ENCODE measurements around the gene PARD3B.

PARD3B gene

DNA sequence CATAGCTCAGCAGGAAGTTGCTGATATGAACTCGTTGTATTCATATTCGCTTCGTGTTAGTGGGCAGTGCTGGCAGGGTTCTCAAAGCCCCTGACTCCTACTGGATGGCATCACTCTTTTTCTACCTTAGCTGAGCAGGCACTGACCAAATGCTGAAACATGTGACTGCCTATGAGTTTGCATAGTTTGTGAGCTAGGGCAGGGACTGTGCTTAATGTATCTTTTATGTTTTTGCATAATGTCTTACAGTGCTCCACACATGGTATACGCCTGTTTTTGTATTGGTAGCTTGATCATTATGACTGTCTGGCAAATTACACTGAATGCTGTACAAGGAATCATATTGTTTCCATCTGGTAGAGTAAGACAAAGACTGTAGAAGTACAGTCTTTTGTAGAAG, 305.3 kb downstream of the PARD3B start:
- no peak for FAIRE-seq

GRCh38 chr2:204853905-204854304, 308.6 kb downstream of the PARD3B start:
- FAIRE-seq, result no peak

GRCh38 chr2:204860274-204860673, 315.0 kb downstream of the PARD3B start:
- FAIRE-seq, result no peak

GRCh38 chr2:204862809-204863208, 317.5 kb downstream of the PARD3B start:
- FAIRE-seq, result no peak

DNA sequence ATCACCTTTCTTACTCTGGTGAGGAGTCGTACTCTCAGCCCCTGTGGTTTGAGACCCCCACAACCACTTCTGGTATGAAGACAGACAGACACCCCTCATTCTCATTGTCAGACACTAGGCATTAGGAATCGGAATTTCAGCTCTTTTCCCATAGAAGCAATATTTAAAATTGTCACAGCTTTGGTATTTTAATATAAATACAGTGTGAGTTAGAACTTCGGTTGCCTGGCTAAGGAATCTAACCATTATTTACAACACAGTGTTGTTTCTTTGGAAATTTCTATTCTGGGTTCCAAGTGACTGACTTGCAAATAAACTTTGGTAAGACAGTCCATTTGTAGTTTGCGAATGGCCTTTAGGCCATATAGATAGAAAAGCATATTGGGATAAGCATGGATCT, 318.1 kb downstream of the PARD3B start:
- no peak for FAIRE-seq

DNA sequence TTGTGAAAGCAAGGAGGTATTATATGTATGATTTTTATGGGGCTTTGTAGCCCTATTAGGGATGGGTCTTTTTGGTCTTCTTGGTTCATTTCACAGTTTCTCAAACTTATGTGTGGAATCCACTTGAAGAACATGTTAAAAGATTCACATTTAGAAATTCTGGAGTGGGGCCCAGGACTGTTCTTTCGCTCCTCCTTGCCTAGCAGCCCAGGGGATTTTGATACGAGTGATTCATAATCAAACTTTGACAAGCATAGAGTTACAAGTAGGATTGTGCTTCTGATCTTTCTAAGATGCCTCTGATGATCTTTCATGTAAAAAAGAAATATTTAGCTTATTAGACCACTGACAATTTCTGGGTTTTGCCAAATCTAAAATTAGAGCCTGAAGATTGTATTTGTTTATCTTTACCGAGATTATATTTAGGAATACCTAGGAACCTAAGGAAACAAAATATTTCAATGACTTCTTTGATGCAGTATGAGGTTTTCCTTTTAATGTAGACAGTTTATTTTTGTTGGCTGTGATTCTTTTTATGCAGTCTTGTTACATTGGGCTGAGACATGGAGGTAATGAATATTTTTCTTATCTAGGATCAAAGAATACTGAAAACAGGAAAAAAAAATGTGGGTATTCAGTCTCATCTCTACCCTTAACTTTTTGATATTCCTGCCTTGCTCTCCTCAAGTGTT, 324.0 kb downstream of the PARD3B start:
- no peak for FAIRE-seq

GRCh38 chr2:204870053-204870452, 324.8 kb downstream of the PARD3B start:
- no peak for FAIRE-seq

GRCh38 chr2:204871231-204871953, 326.1 kb downstream of the PARD3B start:
- FAIRE-seq, result peak; percentile 89

- no peak for FAIRE-seq
These were observed 331.0 kb downstream of the PARD3B start for GRCh38 chr2:204876311-204876710.

- FAIRE-seq, result no peak
These were observed 332.4 kb downstream of the PARD3B start for GRCh38 chr2:204877691-204878090.

DNA sequence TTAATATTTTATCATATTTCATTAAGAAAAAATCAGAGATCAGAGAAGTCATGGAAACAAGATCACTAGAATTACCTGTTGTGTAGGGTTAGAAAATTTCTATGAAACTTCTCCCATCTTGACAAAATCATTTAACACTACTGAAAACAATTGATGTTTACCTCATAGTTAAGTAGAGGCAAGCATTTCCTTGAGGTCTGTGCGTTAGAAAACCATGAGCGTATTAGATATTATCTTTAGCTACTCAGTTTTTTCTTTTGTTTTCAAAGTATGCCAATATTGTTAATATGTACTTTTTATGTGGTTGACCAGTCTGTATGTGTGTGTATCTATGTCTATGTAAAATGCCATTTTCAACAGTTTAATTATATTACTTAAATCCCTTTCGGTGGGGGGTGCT, 335.7 kb downstream of the PARD3B start:
- no peak for FAIRE-seq

- FAIRE-seq, result no peak
These were observed 336.4 kb downstream of the PARD3B start for GRCh38 chr2:204881655-204882054.

- FAIRE-seq, result no peak
These were observed 340.5 kb downstream of the PARD3B start for GRCh38 chr2:204885747-204886146.

DNA sequence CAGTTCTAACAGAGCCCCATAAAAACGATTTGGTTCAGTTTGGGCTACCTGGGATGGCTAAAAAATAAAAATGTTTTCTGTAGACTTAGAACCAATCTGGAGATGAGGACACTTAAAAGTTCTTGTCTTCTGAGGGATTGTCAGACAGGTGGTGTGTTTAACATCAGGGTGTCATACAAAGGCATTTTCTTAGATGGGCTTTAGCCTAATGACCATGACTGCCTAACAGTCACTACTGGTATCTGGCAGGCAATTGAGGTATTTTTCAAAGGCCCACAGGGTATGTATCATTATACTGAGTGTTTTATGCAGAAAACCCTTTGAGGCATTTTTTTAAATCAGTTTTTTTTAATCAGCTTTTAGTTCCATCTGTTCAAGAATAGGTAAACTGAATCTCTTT, 341.4 kb downstream of the PARD3B start:
- no peak for FAIRE-seq

DNA sequence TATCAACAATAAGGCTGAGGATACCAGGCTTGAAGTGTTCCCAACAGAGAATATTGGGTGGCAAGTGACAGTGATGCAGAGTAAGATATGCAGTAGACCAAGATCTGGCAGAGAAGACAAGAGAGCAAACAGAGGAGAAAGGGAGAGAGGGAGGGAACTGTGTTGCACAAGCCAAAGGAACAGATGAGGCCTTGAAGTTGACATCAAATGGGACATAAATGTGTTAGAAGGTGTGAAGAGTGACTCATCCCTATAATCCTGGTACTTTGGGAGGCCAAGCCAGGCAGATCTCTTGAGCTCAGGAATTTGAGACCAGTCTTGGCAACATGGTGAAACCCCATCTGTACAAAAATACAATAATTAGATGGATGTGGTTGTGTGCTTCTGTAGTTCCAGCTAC, 342.9 kb downstream of the PARD3B start:
- FAIRE-seq, result no peak

DNA sequence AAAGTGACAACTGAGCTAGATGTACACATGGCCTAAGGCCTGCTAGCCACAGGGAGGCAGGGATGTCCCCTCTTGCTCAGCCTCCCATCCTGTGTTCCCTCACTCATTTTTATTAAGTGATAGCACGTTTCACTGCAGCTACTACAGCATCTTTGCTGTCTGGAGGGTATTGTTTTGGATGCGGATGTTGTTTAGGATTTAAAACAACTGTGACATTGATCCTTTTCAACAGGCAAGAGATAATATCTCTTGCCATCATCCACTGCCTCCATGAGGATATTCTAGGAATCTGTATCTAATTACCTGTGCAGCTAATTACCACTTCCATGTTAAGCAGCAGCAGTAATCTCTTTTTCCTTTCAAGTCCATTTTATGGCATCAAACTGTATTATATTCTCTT, 345.4 kb downstream of the PARD3B start:
- no peak for FAIRE-seq

DNA sequence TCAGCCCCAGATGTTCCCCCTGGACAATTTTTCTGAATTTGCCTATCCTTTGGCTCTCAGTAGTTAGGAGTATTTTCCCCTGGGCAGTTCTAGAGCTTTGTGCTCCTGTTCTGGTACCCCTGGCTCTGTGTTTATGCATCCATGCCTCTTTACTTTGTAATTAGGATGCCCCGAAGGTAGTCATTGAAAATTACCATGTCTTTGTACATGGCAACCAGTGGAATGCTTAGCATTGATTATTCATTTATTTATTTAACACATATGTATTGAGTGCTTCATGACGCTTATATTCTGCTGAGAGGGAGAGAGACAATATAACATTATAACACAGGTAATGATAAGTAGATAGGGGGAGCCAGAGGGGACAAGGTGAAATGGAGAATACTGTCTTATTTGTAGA, 346.5 kb downstream of the PARD3B start:
- FAIRE-seq, result no peak

DNA sequence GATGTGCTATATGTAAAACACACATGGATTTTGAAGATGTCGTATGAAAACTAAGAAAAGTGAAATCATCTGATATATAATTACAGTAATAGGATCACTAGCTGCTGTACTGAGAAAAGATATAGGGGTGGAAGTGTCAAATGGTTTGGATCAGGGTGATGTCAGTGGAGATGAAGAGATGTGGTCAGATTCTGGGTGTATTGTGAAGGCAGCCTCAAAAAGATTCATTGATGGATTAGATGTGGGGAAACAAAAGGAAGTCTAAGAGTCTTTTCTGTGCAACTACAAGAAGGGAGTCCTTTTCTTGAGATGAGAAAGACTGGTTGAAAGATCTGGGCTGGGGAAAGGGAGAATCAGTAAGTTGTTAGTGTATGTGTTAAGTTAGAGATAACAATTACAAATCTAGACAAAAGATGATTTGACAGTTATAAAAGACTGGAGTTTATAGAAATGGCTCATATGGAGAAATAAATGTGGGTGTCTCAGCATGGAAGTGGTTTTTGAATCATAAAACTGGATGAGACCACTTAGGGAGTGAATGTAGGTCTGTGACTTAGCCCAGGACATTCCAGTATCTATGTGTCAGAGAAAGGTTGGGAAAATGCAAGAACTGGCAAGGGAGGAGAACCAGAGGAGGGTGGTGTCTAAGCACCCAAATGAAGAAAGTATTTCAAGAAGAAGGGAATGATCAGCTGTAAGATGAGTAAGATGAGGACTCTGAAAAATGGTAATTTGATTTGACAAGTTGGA, 347.4 kb downstream of the PARD3B start:
- no peak for FAIRE-seq

DNA sequence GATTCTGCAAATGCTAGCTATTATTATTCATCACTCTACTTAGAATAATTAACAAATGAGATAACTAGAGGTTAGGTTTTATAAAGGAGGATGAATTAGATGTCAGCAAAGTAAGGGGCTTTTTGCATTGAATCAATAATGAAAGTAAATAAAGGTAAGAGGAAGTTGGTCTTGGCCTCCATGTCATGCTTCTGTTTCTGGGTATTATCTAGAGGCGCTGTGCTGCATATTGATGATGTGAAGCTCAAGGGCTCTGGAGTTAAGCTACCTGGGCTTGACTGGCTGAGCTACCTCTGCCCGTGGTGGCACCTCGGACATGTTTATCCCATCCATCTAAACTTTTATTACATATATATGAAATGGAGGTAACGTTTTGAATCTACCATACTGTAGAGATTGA, 350.9 kb downstream of the PARD3B start:
- no peak for FAIRE-seq

DNA sequence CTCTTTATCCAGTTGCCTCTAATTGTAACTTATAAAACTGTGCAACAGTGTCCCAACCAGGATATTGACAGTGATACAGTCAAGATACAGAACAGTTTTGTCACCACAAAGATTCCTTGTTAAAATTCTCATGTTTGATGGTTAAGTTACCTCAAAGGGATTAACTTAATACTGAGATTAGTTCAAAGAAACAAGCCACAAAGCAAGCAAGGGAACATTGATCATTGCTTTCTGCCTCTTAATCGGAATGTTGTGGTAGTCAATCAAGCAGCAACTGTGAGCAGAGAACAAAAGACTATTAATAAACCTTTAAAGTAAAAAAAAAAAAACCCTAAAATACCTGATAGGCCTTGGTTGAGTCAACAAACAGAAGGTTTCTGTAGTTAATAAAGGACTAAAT, 352.3 kb downstream of the PARD3B start:
- no peak for FAIRE-seq

DNA sequence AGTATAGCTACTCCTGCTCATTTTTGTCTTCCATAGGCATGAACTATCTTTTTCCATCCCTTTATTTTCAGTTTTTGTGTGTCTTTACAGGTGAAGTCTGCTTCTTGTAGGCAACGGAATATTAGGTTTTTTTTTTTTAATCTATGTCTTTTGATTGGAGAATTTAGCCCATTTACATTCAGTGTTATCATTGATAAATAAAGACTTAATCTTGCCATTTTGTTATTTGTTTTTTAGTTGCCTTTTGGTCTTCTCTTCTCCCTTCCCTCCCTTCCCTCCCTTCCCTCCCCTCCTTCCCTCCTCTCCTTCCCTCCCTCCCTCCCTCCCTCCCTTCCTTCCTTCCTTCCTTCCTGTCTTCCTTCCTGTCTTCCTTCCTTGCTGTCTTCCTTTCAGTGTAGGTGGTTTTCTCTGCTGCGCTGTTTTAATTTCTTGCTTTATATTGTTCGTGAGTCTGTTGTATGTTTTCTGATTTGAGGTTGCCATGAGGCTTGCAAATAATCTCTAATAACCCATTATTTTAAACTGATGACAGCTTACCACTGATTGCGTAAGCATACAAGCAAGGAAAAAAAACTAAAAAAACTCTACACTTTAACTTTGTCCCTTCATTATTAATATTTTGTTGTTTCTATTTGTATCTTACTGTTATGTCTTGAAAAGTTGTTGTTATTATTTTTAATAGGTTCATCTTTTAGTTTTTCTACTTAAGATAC, 353.8 kb downstream of the PARD3B start:
- no peak for FAIRE-seq

DNA sequence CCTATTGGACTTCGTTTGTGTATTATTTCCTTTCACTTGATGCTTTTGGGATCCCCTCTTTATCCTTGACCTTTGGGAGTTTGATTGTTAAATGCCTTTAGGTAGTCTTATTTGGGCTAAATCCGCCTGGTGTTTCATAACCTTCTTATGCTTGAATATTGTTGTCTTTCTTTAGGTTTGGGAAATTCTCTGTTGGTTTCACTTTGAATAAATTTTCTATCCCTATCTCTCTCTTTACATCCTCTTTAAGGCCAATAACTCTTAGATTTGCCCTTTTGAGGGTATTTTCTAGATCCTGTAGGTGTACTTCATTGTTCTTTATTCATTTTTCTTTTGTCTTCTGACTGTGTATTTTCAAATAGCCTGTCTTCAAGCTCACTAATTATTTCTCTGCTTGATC, 354.7 kb downstream of the PARD3B start:
- no peak for FAIRE-seq

- FAIRE-seq, result peak; percentile 18
These were observed 355.2 kb downstream of the PARD3B start for GRCh38 chr2:204900487-204900886.

Data from endometrium (tissue), 2 donors.